Mesothelial cell of epicardium (in vitro differentiated cells): ENCODE measurements around the gene GRAP2. TPM values are rescaled to one million over a fixed set of nuclear protein-coding genes. Genes with fewer than 3 reads are reported as not detected.

Experiments
- DNase-seq, 2 experiments: peaks; one replicate each; pipeline ENCODE4 v3.0.0; 2021; ENCODE audit warnings: low spot score in 2 of 2; ENCODE audit not compliant: unreplicated experiment in 2 of 2
- H3K27ac Mint-ChIP-seq: 2 replicates; pipeline ENCODE4 v1.8.0; 2021; ENCODE audit warnings: mixed read lengths
- H3K27me3 Mint-ChIP-seq: 2 replicates; pipeline ENCODE4 v1.8.0; 2021; ENCODE audit warnings: low read depth, mixed read lengths
- H3K36me3 Mint-ChIP-seq: 2 replicates; pipeline ENCODE4 v1.8.0; 2021; ENCODE audit warnings: mixed read lengths
- H3K4me1 Mint-ChIP-seq: 2 replicates; pipeline ENCODE4 v1.8.0; 2021; ENCODE audit warnings: mixed read lengths
- H3K4me3 Mint-ChIP-seq: 2 replicates; pipeline ENCODE4 v1.8.0; 2021; ENCODE audit warnings: mild to moderate bottlenecking, moderate library complexity, mixed read lengths
- H3K9me3 Mint-ChIP-seq: 2 replicates; pipeline ENCODE4 v1.8.0; 2021; ENCODE audit warnings: mixed read lengths
- total RNA-seq: library from RNA; stranded (reverse); gene quantifications from 3 replicates; pipeline ENCODE4 v1.2.1, GENCODE V29; 2021
- TF ChIP-seq, protein P1 (sequence below): fragments of 200-600 bp; sonication (generic); IDR thresholded peaks from one replicate; pipeline ENCODE4 v1.5.0; 2021; ENCODE audit warnings: antibody characterized with exemption; ENCODE audit not compliant: unreplicated experiment

GRAP2 gene
- total RNA-seq, 1 donor from 2014 or later, result not detected

DNA sequence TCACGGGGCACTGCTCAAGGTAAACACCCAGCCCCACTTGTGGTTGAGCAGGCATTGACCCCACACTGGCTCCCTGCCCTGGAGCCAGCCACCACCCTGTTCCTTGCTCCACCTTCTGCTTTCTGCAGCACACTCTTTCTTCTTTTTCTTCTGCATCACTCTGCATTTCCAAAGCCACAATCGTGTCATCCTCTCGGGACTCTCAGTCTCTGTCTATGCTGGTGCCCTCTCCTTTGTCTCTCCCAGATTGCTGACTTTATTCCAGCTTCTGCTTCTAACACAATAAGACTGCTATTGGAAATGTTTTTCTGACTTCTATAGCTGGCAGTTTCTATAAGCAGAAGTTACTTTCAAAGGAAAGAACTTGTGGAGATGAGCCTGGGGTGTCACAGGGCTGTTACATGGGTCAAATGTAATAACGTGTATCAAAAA is 14.4 kb downstream of the GRAP2 start:
- TF ChIP-seq, protein P1, sequence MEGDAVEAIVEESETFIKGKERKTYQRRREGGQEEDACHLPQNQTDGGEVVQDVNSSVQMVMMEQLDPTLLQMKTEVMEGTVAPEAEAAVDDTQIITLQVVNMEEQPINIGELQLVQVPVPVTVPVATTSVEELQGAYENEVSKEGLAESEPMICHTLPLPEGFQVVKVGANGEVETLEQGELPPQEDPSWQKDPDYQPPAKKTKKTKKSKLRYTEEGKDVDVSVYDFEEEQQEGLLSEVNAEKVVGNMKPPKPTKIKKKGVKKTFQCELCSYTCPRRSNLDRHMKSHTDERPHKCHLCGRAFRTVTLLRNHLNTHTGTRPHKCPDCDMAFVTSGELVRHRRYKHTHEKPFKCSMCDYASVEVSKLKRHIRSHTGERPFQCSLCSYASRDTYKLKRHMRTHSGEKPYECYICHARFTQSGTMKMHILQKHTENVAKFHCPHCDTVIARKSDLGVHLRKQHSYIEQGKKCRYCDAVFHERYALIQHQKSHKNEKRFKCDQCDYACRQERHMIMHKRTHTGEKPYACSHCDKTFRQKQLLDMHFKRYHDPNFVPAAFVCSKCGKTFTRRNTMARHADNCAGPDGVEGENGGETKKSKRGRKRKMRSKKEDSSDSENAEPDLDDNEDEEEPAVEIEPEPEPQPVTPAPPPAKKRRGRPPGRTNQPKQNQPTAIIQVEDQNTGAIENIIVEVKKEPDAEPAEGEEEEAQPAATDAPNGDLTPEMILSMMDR, result no peak

DNA sequence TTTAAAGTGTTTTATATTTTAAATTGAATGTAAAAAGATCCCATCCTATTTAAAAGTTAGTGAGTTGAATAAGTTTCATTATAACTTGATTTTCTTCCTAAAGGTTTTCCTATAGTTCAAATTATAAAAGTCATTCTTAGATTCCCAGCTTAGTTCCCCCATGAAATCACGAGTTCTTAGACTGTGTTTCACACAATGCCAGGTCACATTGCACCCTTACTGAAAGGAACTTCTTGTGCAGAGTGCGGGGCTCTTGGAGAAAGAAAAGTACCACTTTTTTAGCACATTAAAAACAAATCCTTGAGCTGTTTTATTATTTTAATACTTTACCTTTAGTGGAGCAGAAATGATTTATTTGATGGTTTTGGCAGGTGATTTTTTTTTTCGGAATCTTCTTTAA is 15.6 kb downstream of the GRAP2 start:
- H3K27ac Mint-ChIP-seq, result no peak overlapping the region
- TF ChIP-seq, protein P1, result no peak
- peaks cover 12% of the 10 kb centered on the region for H3K4me1 Mint-ChIP-seq
- DNase-seq, result no peak
- H3K36me3 Mint-ChIP-seq, result no peaks in the 10 kb centered on the region
- H3K4me3 Mint-ChIP-seq, result no peak overlapping the region
- H3K27me3 Mint-ChIP-seq, result peaks cover 36% of the 10 kb centered on the region
- no peaks in the 10 kb centered on the region for H3K9me3 Mint-ChIP-seq

More for the DNA sequence above, 14.4 kb downstream of the GRAP2 start:
- no peak overlapping the region for H3K27ac Mint-ChIP-seq
- DNase-seq, result no peak
- no peaks in the 10 kb centered on the region for H3K9me3 Mint-ChIP-seq
- no peaks in the 10 kb centered on the region for H3K36me3 Mint-ChIP-seq
- H3K4me3 Mint-ChIP-seq, result no peak overlapping the region
- H3K27me3 Mint-ChIP-seq, result peaks cover 40% of the 10 kb centered on the region
- peaks cover 12% of the 10 kb centered on the region for H3K4me1 Mint-ChIP-seq

DNA sequence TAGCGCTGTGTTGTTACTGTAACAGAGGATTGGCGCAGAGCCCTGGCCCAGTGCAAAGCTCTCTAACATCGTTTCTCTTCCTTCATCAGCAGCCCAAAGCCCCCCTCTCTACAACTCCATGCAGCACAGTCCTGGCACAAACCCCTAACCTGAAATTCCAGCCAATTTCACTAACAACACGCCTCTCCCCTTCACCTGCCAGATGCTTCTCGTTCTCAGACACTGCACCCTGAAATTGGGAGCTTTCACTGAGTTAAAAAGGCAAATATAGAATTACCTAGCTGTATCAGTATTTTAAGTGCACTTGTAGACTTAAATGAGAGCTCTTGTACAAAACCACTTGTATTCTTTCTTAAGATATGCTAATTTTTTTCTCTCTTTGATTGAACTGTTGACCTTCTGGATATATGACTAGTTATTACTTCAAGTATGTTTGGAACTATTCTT is 16.3 kb downstream of the GRAP2 start:
- TF ChIP-seq, protein P1, result no peak
- Mint-ChIP-seq H3K4me3 (no peak overlapping the region), H3K4me1 (peaks cover 12% of the 10 kb centered on the region), H3K27me3 (peaks cover 37% of the 10 kb centered on the region), H3K36me3 (no peaks in the 10 kb centered on the region), H3K9me3 (no peaks in the 10 kb centered on the region), H3K27ac (no peak overlapping the region)
- DNase-seq, result no peak

DNA sequence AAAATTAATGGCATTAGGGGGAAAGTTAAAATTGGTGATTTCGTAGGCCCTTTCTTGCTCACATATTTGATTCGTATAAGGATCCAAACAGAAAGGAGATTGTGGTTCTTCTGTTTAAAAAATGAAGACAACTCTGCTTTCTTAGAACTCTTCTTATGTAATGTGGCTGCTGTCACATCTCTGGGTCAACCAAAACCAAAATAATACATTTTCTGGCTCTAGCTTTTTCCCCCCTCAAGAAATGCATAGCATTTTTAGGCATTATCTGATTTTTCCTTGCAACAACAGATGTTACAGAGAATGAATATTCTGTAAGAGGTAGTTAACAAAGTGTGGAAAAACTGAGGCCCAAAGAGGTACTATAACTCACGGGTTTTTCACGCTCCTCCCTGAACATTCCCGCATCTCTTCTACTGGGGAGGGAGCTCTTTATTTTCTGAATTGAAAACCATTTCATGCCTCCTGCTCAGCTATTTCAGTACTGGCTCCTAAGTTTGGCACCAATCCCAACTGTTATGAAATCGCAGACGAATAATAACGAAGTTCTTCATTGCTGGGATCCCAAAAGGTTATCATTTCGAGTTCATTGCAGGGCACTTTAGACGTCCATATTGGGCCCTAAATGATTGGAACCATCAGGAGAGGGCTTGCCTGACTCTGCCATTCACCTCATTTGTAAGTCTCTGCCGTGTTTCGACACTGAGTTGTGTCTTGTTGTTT is 17.1 kb downstream of the GRAP2 start:
- H3K9me3 Mint-ChIP-seq, result no peaks in the 10 kb centered on the region
- DNase-seq, result no peak
- H3K27ac Mint-ChIP-seq, result no peak overlapping the region
- no peaks in the 10 kb centered on the region for H3K36me3 Mint-ChIP-seq
- peaks cover 12% of the 10 kb centered on the region for H3K4me1 Mint-ChIP-seq
- peaks cover 39% of the 10 kb centered on the region for H3K27me3 Mint-ChIP-seq
- TF ChIP-seq, protein P1, result no peak
- H3K4me3 Mint-ChIP-seq, result no peak overlapping the region

DNA sequence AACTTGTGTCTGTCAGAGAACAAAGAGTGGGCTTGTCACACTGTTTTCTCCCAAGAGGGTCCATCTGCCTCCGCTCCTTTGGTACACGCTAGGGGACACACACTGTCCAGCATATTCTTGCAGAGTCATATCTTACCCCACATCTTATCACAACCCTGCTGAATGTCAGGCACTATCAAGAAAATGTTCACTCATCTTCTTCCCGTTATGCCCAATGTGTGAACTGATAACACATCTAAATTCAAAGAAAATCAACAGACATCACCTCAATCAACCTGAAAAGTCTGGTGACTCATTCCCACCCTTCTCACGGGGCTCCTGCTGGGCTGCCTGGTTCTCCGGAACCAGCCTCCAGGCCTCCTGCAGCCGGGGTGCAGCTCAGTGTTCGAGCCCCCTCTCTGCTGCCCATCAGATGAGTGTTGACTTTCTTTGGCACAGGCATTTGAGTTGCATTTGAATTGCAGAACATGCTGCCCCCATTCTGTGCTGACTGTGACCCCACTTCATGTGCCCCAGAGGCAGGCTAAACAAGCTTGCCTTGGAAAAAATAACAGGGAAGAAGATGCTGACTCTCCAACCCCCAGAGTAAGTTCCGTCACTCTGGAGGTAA is 19.4 kb downstream of the GRAP2 start:
- Mint-ChIP-seq H3K36me3 (no peaks in the 10 kb centered on the region), H3K9me3 (no peaks in the 10 kb centered on the region), H3K4me3 (no peak overlapping the region), H3K27me3 (peaks cover 43% of the 10 kb centered on the region), H3K27ac (no peak overlapping the region), H3K4me1 (peaks cover 12% of the 10 kb centered on the region)
- DNase-seq, result no peak
- TF ChIP-seq, protein P1, result no peak
